Mammary epithelial cell (primary cell): ENCODE results near the gene MAPK9.

Source experiments
- CTCF ChIP-seq, 2 donors: IDR thresholded peaks in 1 of 2; conservative IDR thresholded peaks in 1 of 2; 2 replicates each; pipeline ENCODE4 v1.5.1; 2011 to 2012; ENCODE audit warnings: inconsistent platforms in 2 of 2, low read length in 2 of 2, mild to moderate bottlenecking in 2 of 2, control low read depth in 1 of 2, low read depth in 1 of 2; ENCODE audit not compliant: insufficient read depth in 1 of 2; ENCODE audit errors: extremely low read depth in 1 of 2
- EZH2 ChIP-seq: IDR thresholded peaks from 2 replicates; pipeline ENCODE4 v1.6.1; 2012; ENCODE audit warnings: low read length, inconsistent platforms, borderline replicate concordance

DNA sequence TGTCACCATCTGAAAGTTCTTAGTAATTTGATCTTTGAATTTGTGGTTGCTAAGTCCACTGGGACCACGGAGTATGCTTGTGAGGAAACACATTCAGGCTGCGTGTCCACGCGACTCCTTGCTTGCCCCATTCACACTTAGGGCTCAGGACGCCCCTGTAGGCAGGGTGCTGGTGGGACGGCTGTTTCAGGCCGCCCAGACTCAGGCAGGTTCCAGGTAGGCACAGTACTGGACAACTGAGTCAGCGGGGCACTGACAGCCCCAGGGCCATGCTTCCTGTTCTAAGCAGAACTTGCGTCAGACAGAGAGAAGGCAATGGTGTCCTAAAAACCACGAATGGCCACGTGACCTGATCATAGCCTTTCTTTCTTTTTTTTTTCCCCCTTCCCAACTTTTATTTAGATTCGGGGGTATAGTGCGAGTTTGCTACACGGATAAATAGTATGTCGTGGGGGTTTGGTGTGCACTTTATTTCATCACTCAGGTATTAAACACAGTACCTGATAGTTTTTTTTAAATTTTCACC lies 75.2 kb downstream of the MAPK9 start:
- TF ChIP-seq CTCF (conservative IDR thresholded peaks at IDR 0.05 in 1 of 2, IDR thresholded peaks at IDR 0.05 in 1 of 2; ENCODE audit: extremely low read depth in 1 of 2, insufficient read depth in 1 of 2, low read depth in 1 of 2, low read length in 2 of 2) (no peak), EZH2 (no peak)
